Astrocyte (in vitro differentiated cells and primary cell): ENCODE results near the gene ZBTB1.

Experiments
- EZH2 ChIP-seq: IDR thresholded peaks from 2 replicates; pipeline ENCODE4 v1.6.1; 2012; ENCODE audit warnings: mild to moderate bottlenecking, low read length, inconsistent platforms; ENCODE audit not compliant: insufficient read depth
- TF ChIP-seq, protein P1 (sequence below): IDR thresholded peaks from 2 replicates; pipeline ENCODE4 v1.5.1; 2011; ENCODE audit warnings: low read depth, mild to moderate bottlenecking, inconsistent platforms, low read length, moderate library complexity; ENCODE audit not compliant: insufficient read depth

DNA sequence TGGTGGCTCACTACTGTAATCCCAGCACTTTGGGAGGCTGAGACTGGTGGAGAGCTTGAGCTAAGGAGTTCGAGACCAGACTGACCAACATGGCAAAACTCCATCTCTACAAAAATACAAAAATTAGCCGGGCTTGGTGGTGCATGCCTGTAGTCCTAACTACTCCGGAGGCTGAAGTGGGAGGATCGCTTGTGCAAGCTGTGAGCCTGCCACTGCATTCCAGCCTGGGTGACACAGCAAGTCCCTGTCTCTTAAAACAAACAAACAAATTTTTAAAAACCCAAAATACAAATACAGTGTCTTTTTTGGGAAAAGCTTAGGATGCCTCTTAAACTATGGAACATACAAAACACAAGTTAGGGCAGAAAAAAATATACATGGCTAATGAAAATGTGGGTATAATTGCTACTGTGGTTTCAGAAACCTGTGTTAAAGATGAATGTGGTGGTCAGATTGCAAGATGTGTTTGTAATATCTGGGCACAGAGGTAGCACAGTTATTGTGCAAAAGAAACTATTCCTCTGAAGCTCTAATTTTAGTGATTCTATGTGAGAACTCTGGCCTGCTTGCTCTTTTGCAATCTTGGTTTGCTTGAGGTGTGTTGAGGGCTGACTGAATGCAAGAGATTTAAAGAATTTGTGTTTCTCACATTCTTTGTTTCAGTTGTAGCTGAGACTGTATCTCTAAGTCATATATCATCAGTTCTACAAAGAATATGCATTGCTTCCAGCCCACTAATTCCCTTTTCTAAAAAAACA, 32.1 kb downstream of the ZBTB1 start:
- TF ChIP-seq, protein P1, sequence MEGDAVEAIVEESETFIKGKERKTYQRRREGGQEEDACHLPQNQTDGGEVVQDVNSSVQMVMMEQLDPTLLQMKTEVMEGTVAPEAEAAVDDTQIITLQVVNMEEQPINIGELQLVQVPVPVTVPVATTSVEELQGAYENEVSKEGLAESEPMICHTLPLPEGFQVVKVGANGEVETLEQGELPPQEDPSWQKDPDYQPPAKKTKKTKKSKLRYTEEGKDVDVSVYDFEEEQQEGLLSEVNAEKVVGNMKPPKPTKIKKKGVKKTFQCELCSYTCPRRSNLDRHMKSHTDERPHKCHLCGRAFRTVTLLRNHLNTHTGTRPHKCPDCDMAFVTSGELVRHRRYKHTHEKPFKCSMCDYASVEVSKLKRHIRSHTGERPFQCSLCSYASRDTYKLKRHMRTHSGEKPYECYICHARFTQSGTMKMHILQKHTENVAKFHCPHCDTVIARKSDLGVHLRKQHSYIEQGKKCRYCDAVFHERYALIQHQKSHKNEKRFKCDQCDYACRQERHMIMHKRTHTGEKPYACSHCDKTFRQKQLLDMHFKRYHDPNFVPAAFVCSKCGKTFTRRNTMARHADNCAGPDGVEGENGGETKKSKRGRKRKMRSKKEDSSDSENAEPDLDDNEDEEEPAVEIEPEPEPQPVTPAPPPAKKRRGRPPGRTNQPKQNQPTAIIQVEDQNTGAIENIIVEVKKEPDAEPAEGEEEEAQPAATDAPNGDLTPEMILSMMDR: no peak
- TF ChIP-seq EZH2: no peak
